ENCODE measurements around the gene NOS1.
A peak's percentile ranks its signal among the peaks of the same experiment; 100 is the strongest.
"Not testable (repeated sequence)": the region's sequence is repeated elsewhere in the genome, so short reads cannot be mapped to it uniquely, and the experiment has no call there.

Gene NOS1

GRCh38 chr12:117361347-117361751, at the start of gene NOS1:
Gene NOS1, minus strand, starts transcription at chr12:117361626. Its CDS starts 30,557 bp downstream, at chr12:117331069.
- no peak for DNase-seq

DNA sequence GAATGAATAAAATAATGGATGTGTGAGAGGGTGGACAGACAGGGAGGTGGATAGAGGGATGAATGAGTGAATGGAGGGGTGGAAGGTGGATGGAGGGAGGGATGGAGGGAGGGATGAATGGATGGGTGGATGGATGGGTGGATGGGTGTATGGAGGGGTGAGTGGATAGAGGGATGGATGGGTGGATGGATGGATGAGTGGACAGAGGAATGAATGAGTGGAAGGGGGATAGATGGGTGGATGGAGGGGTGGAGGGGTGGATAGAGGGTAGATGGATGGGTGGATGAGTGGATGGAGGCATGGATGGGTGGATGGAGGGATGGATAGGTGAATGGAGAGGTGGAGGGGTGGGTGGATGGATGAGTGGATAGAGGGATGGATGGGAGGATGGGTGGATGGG, 47.9 kb upstream of the NOS1 start:
- DNase-seq, result no peak

- peak; percentile 15 for DNase-seq
Measured at GRCh38 chr12:117408161-117408791, 46.9 kb upstream of the NOS1 start.

DNA sequence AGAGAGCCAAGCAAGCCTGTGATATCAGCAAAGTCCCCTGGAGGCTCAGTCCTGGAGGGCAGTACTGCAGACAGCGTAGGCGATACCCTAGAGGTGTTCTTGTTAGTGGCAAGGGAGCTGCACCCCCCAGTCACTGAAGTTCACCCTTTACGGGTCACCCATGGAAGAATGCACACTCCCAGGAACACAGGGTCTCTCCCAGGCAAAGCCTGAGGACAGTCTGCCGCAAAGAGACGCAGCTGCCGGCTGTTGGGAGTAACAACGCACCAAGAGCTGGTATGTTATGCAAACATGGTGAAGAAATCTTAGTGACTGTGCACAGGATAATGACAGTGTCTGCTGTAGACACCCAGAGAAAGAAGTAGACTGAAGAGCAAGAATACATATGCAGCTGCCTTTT, 43.5 kb upstream of the NOS1 start:
- no peak for DNase-seq

GRCh38 chr12:117404203-117404853, 42.9 kb upstream of the NOS1 start:
- no peak for DNase-seq

GRCh38 chr12:117403586-117404139, 42.2 kb upstream of the NOS1 start:
- DNase-seq, result no peak

GRCh38 chr12:117402363-117402762, 40.9 kb upstream of the NOS1 start:
- no peak for DNase-seq

- no peak for DNase-seq
Measured at GRCh38 chr12:117400912-117401311, 39.5 kb upstream of the NOS1 start.

DNA sequence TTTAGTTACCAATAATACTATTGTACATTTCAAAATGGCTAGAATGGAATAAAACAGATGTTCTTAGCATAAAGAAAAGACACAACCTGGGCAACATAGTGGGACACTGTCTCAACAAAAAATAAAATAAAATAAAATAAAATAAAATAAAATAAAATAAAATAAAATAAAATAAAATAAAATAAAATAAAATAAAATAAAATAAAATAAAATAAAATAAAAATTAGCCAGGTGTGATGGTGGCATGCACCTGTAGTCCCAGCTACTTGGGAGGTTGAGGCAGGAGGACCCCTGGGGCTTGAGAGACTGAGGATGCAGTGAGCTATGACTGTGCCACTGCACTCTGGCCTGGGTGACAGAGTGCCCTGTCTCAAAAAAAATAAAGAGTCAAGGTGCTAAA, 37.1 kb upstream of the NOS1 start:
- not testable (repeated sequence) for DNase-seq

- DNase-seq, result no peak
Measured at GRCh38 chr12:117395766-117396165, 34.3 kb upstream of the NOS1 start.

GRCh38 chr12:117394491-117394890, 33.1 kb upstream of the NOS1 start:
- no peak for DNase-seq

DNA sequence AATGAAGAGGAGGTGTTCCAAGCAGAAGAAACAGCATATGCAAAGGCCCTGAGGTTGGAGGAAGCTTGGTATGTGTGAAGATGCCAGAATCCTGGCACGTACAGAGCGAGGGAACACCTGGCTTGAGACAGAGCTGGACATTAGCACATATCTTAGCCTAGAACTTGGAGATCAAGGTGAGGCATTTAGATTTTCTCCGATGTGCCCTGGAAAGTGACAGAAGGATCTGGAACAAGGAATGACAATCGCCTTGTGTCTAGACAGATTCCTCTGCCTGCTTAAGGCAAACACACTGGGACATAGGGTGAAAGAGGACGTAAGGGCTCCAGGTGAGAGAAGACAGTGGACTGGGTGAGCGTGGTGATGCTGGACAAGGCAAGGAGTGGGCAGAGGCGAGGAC, 32.2 kb upstream of the NOS1 start:
- DNase-seq, result no peak

GRCh38 chr12:117390866-117391265, 29.4 kb upstream of the NOS1 start:
- no peak for DNase-seq

- DNase-seq, result no peak
Measured at GRCh38 chr12:117388951-117389446, 27.6 kb upstream of the NOS1 start.

DNA sequence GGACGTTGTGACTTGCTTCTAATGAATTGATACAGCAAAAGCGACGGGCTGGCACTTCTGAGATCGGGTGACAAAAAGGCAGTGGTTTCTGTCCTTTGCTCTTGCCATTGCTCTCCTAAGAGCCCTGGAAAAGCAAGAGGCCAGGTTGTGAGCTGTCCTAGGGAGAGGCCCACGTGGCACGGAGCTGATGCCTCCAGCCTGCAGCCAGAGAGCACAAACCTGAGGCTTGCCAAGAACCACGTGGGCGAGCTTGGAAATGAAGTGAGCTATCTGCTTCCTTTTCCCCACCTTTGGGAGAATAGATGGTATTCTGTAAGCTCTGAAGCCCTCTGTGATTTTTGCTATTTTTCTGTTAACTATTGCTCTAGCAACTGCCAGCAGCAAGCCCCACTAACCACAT, 26.4 kb upstream of the NOS1 start:
- no peak for DNase-seq

DNA sequence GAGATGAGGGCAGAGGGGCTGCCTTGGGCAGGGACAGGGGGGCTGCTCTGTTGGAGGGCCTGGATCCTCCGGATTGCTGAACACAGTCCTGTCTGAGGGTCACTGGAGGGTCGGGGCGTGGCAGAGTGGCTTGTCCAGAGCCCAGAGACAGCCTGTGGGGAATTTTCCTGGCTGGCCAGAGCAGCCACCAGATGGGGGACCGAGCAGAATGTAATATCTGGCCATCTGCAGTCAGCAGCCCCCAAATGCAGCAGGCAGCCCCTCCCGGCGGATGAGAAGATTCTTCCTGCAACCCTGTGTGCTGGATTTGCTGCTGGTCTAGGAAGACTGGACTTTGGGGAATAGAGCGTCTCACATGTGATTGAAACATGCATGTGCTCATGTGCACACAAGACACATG, 23.3 kb upstream of the NOS1 start:
- DNase-seq, result no peak

- no peak for DNase-seq
Measured at GRCh38 chr12:117380083-117380482, 18.7 kb upstream of the NOS1 start.

DNA sequence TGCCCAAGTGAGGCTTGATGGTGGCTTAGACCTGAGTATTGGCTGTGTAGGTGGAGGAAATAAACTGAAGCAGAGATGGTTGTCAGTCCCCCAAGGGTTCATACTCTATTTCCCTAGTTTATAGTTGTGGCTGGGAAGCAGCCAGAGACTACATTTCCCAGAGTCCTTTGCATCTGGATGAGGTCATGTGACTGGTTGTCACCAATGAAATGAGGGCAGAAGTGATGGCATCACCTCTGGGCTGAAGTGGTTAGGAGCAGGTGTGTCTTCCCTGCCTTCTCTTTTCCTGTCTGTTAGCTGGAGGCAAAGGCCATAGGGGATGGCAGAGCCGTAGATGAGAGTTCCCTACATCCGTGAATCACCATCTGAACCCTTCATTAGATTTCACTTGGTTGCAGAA, 16.3 kb upstream of the NOS1 start:
- DNase-seq, result no peak

DNA sequence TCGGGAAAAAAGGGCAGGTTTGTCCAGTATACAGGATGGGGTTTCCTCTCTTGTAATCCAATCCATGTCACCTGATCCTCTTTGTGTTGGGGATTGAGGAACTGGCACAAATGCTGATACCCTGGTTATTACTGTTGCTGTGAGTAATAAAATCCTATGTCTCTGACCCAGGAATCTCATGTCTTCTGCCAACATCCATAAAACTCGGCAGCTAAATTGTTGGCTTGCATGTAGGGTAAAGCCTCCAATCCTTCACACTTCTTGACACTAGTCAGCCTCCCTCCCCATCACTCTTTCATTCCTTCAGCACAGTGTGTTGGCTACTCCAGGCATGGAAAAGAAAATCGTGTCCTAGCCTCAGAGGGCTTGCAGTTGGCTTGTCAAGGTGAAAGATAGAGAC, 9.2 kb upstream of the NOS1 start:
- DNase-seq, result no peak

DNA sequence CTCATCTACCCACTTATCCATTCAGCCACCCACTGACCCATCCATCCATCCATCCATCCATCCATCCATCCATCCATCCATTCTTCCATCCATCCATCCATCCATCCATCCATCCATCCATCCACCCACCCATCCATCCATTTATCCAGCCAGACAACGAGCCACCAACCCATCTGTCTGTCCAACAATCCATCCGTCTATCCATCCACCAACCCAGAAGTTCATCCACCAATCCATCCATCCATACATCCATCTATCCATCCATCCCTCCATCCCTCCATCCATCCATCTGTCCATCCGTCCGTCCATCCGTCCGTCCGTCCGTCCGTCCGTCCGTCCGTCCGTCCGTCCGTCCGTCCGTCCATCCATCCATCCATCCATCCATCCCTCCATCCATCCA, 8.6 kb upstream of the NOS1 start:
- DNase-seq, result not testable (repeated sequence)

GRCh38 chr12:117367006-117367638, 5.7 kb upstream of the NOS1 start:
- DNase-seq, result peak; percentile 42

DNA sequence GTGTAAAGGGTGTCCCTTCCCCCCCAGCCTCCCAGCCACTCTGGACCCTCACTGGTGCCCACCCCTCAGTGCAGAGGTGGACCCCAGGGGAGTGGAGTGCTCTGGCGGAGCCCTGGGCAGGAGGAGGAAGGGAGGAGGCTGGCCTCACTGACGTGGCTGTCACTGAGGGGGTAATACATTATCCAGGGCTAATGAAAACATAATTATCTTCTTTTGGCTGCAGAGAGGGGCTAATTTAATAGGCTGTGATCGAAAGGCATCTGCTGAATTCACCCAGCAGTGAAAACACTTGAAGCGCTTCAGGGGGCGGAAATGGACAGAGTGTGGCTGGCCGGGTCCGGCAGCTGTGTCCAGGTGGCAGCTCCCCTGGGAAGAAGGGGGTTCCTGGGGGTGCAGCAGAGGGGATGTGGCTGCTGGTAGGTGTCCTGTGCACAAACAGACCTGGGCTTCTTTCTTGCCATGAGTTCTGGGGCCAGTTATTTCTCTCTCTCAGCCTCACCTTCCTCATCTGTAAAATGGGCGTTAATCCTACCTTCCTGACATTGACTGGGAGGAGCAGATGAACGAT, 3.7 kb upstream of the NOS1 start:
- no peak for DNase-seq

- DNase-seq, result no peak
Measured at GRCh38 chr12:117363953-117364486, 2.6 kb upstream of the NOS1 start.
